ENCODE data around the gene MPP2. TPM values are rescaled to one million over a fixed set of nuclear protein-coding genes. Genes with fewer than 3 reads are reported as not detected.

The MPP2 gene
- total RNA-seq, 1 experiment from 2014 or later: 5.6 TPM

GRCh38 chr17:43854498-43854897 is 52.8 kb downstream of the MPP2 start:
- DNase-seq: peak in 1 of 2 experiments; percentile 30
- TF ChIP-seq CTCF (IDR thresholded peaks at IDR 0.05; ENCODE audit: insufficient read depth in 1 of 2, low read depth in 1 of 2, low read length in 1 of 2, severe bottlenecking in 1 of 2, unreplicated experiment in 1 of 2): no peak
- CTCF ChIA-PET: interaction anchor here (0.6 kb wide), 1 partner anchor 364 kb away, joined by 3 read pairs; no protein-coding TSS in a partner anchor

DNA sequence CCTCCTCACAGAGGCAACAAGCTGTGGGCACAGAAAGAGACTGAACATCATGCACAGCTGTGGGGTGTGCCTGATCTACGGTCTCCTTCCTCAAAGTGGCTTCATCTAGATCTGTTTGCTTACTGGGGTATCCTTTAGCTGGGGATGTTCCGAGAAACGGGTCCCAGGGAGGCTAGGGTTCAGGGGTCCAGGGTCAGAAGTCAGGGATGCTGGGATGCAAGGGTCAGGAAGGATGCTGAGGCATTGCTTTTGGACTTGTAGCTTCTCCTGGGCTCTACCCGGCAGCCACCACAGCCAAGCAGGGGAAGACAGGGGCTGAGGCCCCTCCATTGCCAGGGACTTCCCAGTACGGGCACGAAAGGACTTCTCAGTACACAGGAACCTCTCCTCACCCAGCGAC is 53.8 kb downstream of the MPP2 start:
- TF ChIP-seq CTCF (IDR thresholded peaks at IDR 0.05; ENCODE audit: insufficient read depth in 1 of 2, low read depth in 1 of 2, low read length in 1 of 2, severe bottlenecking in 1 of 2, unreplicated experiment in 1 of 2): no peak
- Mint-ChIP-seq H3K4me3 (ENCODE audit: unreplicated experiment) (no peak overlapping the region), H3K4me1 (ENCODE audit: low read depth, unreplicated experiment) (peaks cover 11% of the 10 kb centered on the region), H3K36me3 (ENCODE audit: insufficient read depth, unreplicated experiment) (peaks cover 8% of the 10 kb centered on the region), H3K9me3 (ENCODE audit: unreplicated experiment) (no peaks in the 10 kb centered on the region), H3K27ac (ENCODE audit: unreplicated experiment) (no peak overlapping the region), H3K27me3 (ENCODE audit: insufficient read depth, unreplicated experiment) (peaks cover 19% of the 10 kb centered on the region)
- ChIA-PET CTCF (interaction anchor here (0.5 kb wide), 1 partner anchor 141 kb away, joined by 3 read pairs; no protein-coding TSS in a partner anchor), POLR2A (no interaction called here)
- Histone ChIP-seq H3K36me3 (ENCODE audit: control insufficient read depth, insufficient read depth, low read length) (no peaks in the 10 kb centered on the region), H3K27me3 (replicated peaks; ENCODE audit: control insufficient read depth, insufficient read depth, low read length) (peaks cover 2% of the 10 kb centered on the region; the same call in 1 of the 2 replicates), H3K4me1 (no peaks in the 10 kb centered on the region), H3K4me3 (ENCODE audit: low read depth, low read length) (no peak overlapping the region), H3K9me3 (peaks cover 7% of the 10 kb centered on the region; the same call in 1 of the 2 replicates)
- no peak for DNase-seq
- no TSS peak for BruUV-seq (replicated peaks)
- intact Hi-C loops (cut with micrococcal nuclease; ENCODE audit: unreplicated experiment): no loop called here

More at GRCh38 chr17:43854498-43854897, 52.8 kb downstream of the MPP2 start:
- BruUV-seq (replicated peaks): no TSS peak
- peaks cover 8% of the 10 kb centered on the region for H3K36me3 Mint-ChIP-seq (ENCODE audit: insufficient read depth, unreplicated experiment)
- Histone ChIP-seq H3K4me3 (ENCODE audit: low read depth, low read length) (no peak overlapping the region), H3K27me3 (replicated peaks; ENCODE audit: control insufficient read depth, insufficient read depth, low read length) (peaks cover 2% of the 10 kb centered on the region; the same call in 1 of the 2 replicates), H3K4me1 (no peaks in the 10 kb centered on the region), H3K9me3 (peaks cover 7% of the 10 kb centered on the region; the same call in 1 of the 2 replicates), H3K36me3 (ENCODE audit: control insufficient read depth, insufficient read depth, low read length) (no peaks in the 10 kb centered on the region)
- intact Hi-C loops (cut with micrococcal nuclease; ENCODE audit: unreplicated experiment): no loop called here
- H3K27ac Mint-ChIP-seq (ENCODE audit: unreplicated experiment): no peak overlapping the region
- no peak overlapping the region for H3K4me3 Mint-ChIP-seq (ENCODE audit: unreplicated experiment)
- POLR2A ChIA-PET: no interaction called here
- no peaks in the 10 kb centered on the region for H3K9me3 Mint-ChIP-seq (ENCODE audit: unreplicated experiment)
- peaks cover 11% of the 10 kb centered on the region for H3K4me1 Mint-ChIP-seq (ENCODE audit: low read depth, unreplicated experiment)
- peaks cover 14% of the 10 kb centered on the region for H3K27me3 Mint-ChIP-seq (ENCODE audit: insufficient read depth, unreplicated experiment)

- Mint-ChIP-seq H3K4me1 (ENCODE audit: low read depth, unreplicated experiment) (peaks cover 11% of the 10 kb centered on the region), H3K4me3 (ENCODE audit: unreplicated experiment) (no peak overlapping the region), H3K27me3 (ENCODE audit: insufficient read depth, unreplicated experiment) (peaks cover 22% of the 10 kb centered on the region), H3K27ac (ENCODE audit: unreplicated experiment) (no peak overlapping the region), H3K9me3 (ENCODE audit: unreplicated experiment) (no peaks in the 10 kb centered on the region), H3K36me3 (ENCODE audit: insufficient read depth, unreplicated experiment) (peaks cover 8% of the 10 kb centered on the region)
- no peak for TF ChIP-seq CTCF (IDR thresholded peaks at IDR 0.05; ENCODE audit: insufficient read depth in 1 of 2, low read depth in 1 of 2, low read length in 1 of 2, severe bottlenecking in 1 of 2, unreplicated experiment in 1 of 2)
- intact Hi-C loops (cut with micrococcal nuclease; ENCODE audit: unreplicated experiment): no loop called here
- DNase-seq: no peak
- Histone ChIP-seq H3K9me3 (peaks cover 6% of the 10 kb centered on the region; the same call in 1 of the 2 replicates), H3K36me3 (ENCODE audit: control insufficient read depth, insufficient read depth, low read length) (no peaks in the 10 kb centered on the region), H3K4me1 (no peaks in the 10 kb centered on the region), H3K27me3 (replicated peaks; ENCODE audit: control insufficient read depth, insufficient read depth, low read length) (peaks cover 2% of the 10 kb centered on the region; the same call in 1 of the 2 replicates), H3K4me3 (ENCODE audit: low read depth, low read length) (no peak overlapping the region)
- CTCF ChIA-PET: interaction anchor here (1.3 kb wide), 1 partner anchor 13 kb away, joined by 3 read pairs; no protein-coding TSS in a partner anchor
- POLR2A ChIA-PET: no interaction called here
- BruUV-seq (replicated peaks): no TSS peak
These were observed 54.8 kb downstream of the MPP2 start for GRCh38 chr17:43852571-43852970.

Data from Caco-2 (cell line).